OCI-LY3 (cell line): ENCODE results near the gene RNF6.

Experiments
- H2AFZ ChIP-seq: fragments of 200-600, 300-600 bp; shearing (Covaris generic); 2 replicates; pipeline ENCODE4 v1.6.0; 2014; ENCODE audit warnings: antibody characterized with exemption, low read depth, low read length
- H3K27ac ChIP-seq: fragments of 200-600, 300-600 bp; sonication (generic); 2 replicates; pipeline ENCODE4 v1.5.1; 2014; ENCODE audit warnings: mild to moderate bottlenecking, low read length, moderate library complexity, mixed read lengths
- H3K27me3 ChIP-seq: fragments of 200-600, 300-600 bp; sonication (generic); 2 replicates; pipeline ENCODE4 v1.6.1; 2014; ENCODE audit warnings: low read depth, low read length, mixed read lengths
- H3K36me3 ChIP-seq: fragments of 200-600, 300-600 bp; sonication (generic); replicated peaks from 2 replicates; pipeline ENCODE3; 2014; ENCODE audit warnings: low read depth, low read length, mixed read lengths
- H3K4me1 ChIP-seq: fragments of 300-600, 200-600 bp; sonication (generic); 2 replicates; pipeline ENCODE4 v1.6.1; 2014; ENCODE audit warnings: low read length, mixed read lengths
- H3K4me2 ChIP-seq: fragments of 200-600, 300-600 bp; sonication (generic); 2 replicates; pipeline ENCODE4 v1.6.1; 2014; ENCODE audit warnings: low read length, mixed read lengths
- H3K4me3 ChIP-seq: fragments of 300-600, 200-600 bp; sonication (generic); 2 replicates; pipeline ENCODE4 v1.5.1; 2014; ENCODE audit warnings: antibody characterized with exemption, mild to moderate bottlenecking, low read length, moderate library complexity
- H3K79me2 ChIP-seq: fragments of 300-600, 200-600 bp; shearing (Covaris generic); 2 replicates; pipeline ENCODE4 v1.6.1; 2014; ENCODE audit warnings: mild to moderate bottlenecking, low read length, mixed read lengths
- H3K9ac ChIP-seq: fragments of 300-600, 200-600 bp; shearing (Covaris generic); 2 replicates; pipeline ENCODE4 v1.6.0; 2014; ENCODE audit warnings: mild to moderate bottlenecking, low read length, moderate library complexity
- H3K9me3 ChIP-seq: fragments of 200-600, 300-600 bp; shearing (Covaris generic); 2 replicates; pipeline ENCODE4 v1.6.1; 2014; ENCODE audit warnings: low read length, mixed read lengths; ENCODE audit not compliant: insufficient read depth
- H4K20me1 ChIP-seq: fragments of 200-600, 300-600 bp; sonication (generic); 2 replicates; pipeline ENCODE4 v1.6.1; 2016; ENCODE audit warnings: low read length, mixed read lengths; ENCODE audit not compliant: insufficient read depth
- CTCF ChIP-seq: fragments of 200-600, 300-600 bp; sonication (generic); IDR thresholded peaks from 2 replicates; pipeline ENCODE4 v1.5.1; 2014; ENCODE audit warnings: antibody characterized with exemption, low read length, low read depth
- EZH2phosphoT487 ChIP-seq: fragments of 200-600 bp; shearing (Covaris generic); IDR thresholded peaks from 2 replicates; pipeline ENCODE4 v1.6.1; 2018; ENCODE audit warnings: antibody characterized with exemption, mixed run types, low read depth

The RNF6 gene

GRCh38 chr13:26208287-26208686 lies 13.8 kb downstream of the RNF6 start:
- Histone ChIP-seq H3K27me3 (no peaks in the 10 kb centered on the region), H3K36me3 (peaks cover 44% of the 10 kb centered on the region), H3K79me2 (no peaks in the 10 kb centered on the region), H3K4me3 (no peak overlapping the region), H3K4me2 (no peak overlapping the region), H3K4me1 (no peaks in the 10 kb centered on the region), H3K27ac (no peak overlapping the region), H2AFZ (no peak overlapping the region), H3K9ac (no peak overlapping the region), H4K20me1 (0 out of 2 replicates have a peak, but pooled peaks cover 4% of the 10 kb centered on the region), H3K9me3 (no peaks in the 10 kb centered on the region)
- no peak for TF ChIP-seq CTCF
- TF ChIP-seq EZH2phosphoT487 = no peak

GRCh38 chr13:26202365-26202972 lies 19.6 kb downstream of the RNF6 start:
- H2AFZ ChIP-seq = no peak overlapping the region
- H3K4me2 ChIP-seq = no peak overlapping the region
- H3K79me2 ChIP-seq = no peaks in the 10 kb centered on the region
- H4K20me1 ChIP-seq = no peaks in the 10 kb centered on the region
- TF ChIP-seq CTCF = no peak
- no peak for TF ChIP-seq EZH2phosphoT487
- H3K36me3 ChIP-seq = peaks cover 9% of the 10 kb centered on the region
- H3K27ac ChIP-seq = no peak overlapping the region
- no peak overlapping the region for H3K9ac ChIP-seq
- no peaks in the 10 kb centered on the region for H3K4me1 ChIP-seq
- no peaks in the 10 kb centered on the region for H3K27me3 ChIP-seq
- no peak overlapping the region for H3K4me3 ChIP-seq
- no peaks in the 10 kb centered on the region for H3K9me3 ChIP-seq

- no peaks in the 10 kb centered on the region for H3K4me1 ChIP-seq
- peaks cover 5% of the 10 kb centered on the region; the same call in 1 of the 2 replicates for H3K9me3 ChIP-seq
- no peak overlapping the region for H2AFZ ChIP-seq
- no peaks in the 10 kb centered on the region for H4K20me1 ChIP-seq
- no peak overlapping the region for H3K27ac ChIP-seq
- no peak overlapping the region for H3K4me2 ChIP-seq
- TF ChIP-seq EZH2phosphoT487 (no peak), CTCF (no peak)
- no peaks in the 10 kb centered on the region for H3K79me2 ChIP-seq
- H3K36me3 ChIP-seq = peaks cover 10% of the 10 kb centered on the region
- no peaks in the 10 kb centered on the region for H3K27me3 ChIP-seq
- no peak overlapping the region for H3K9ac ChIP-seq
- H3K4me3 ChIP-seq = no peak overlapping the region
Observed at GRCh38 chr13:26200811-26201210, 21.3 kb downstream of the RNF6 start.

- no peaks in the 10 kb centered on the region for H3K79me2 ChIP-seq
- no peak overlapping the region for H3K27ac ChIP-seq
- H3K9me3 ChIP-seq = peaks cover 7% of the 10 kb centered on the region; the same call in 1 of the 2 replicates
- no peak overlapping the region for H3K4me3 ChIP-seq
- H3K27me3 ChIP-seq = no peaks in the 10 kb centered on the region
- H3K36me3 ChIP-seq = peaks cover 21% of the 10 kb centered on the region
- H3K9ac ChIP-seq = no peak overlapping the region
- TF ChIP-seq EZH2phosphoT487 (no peak), CTCF (no peak)
- H3K4me1 ChIP-seq = no peaks in the 10 kb centered on the region
- no peaks in the 10 kb centered on the region for H4K20me1 ChIP-seq
- no peak overlapping the region for H2AFZ ChIP-seq
- no peak overlapping the region for H3K4me2 ChIP-seq
Observed at GRCh38 chr13:26198116-26198515, 24.0 kb downstream of the RNF6 start.
